ENCODE measurements around the gene PKIG. TPM values are rescaled to one million over a fixed set of nuclear protein-coding genes. Genes with fewer than 3 reads are reported as not detected.

PKIG gene
- total and polyA plus RNA-seq, 10 of the 15 experiments (the other 5 are each of a cell fraction or from before 2014, with no cell fraction given), result 5.7 to 82.3 (median 39.7) TPM

DNA sequence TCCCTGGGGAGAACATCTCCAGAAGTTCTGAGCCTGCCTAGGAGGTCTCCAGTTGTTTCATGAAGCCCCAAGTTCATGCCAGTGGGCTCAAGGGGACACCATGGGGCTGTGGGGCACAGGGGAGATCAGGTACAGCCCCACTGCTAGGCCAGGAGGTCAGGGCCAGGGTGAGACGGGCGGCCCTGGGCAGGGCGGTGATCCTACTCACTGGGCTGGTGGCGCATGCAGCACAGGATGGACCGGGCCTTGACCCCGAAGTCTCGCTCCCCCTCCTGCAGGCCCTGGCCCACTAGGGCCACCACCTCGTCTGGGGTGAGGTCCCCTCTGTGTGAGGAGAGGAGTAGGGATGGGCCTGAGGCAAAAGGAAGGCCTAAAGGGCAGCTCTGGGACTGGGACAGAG lies 43.0 kb downstream of the PKIG start:
- Histone ChIP-seq H3K4me1 (ENCODE audit: control insufficient read depth, insufficient read depth, low read length) (no peaks in the 10 kb centered on the region), H3K4me3 (no peak overlapping the region), H2AFZ (ENCODE audit: control insufficient read depth, low read depth, low read length) (no peak overlapping the region), H3K27me3 (replicated peaks in 1 of 2; ENCODE audit: control insufficient read depth in 2 of 2, insufficient read depth in 2 of 2, low read length in 1 of 2) (no peaks in the 10 kb centered on the region), H3K79me2 (ENCODE audit: control insufficient read depth, insufficient read depth, low read length) (no peaks in the 10 kb centered on the region), H4K20me1 (ENCODE audit: control insufficient read depth, insufficient read depth) (no peaks in the 10 kb centered on the region), H3K9me3 (replicated peaks; ENCODE audit: control insufficient read depth, insufficient read depth, low read length) (no peaks in the 10 kb centered on the region; the same call in 1 of the 3 replicates), H3K9ac (ENCODE audit: control insufficient read depth, insufficient read depth, low read length) (no peak overlapping the region), H3K36me3 (ENCODE audit: control insufficient read depth in 2 of 2, insufficient read depth in 2 of 2, low read length in 1 of 2) (peaks cover 28 to 37% of the 10 kb centered on the region in 2 experiments), H3K27ac (ENCODE audit: control insufficient read depth, insufficient read depth) (no peak overlapping the region), H3K4me2 (ENCODE audit: control insufficient read depth, insufficient read depth) (no peak overlapping the region)
- no TSS peak for BruUV-seq (replicated peaks)
- ATAC-seq (no peak), FAIRE-seq (no peak), DNase-seq (ENCODE audit: low read depth, low spot score) (no peak)
- SMC1A ChIA-PET (ENCODE audit: uncharacterized antibody, unreplicated experiment), result no interaction called here
- POLR2A ChIA-PET, result no interaction called here
- RAD21 ChIA-PET (ENCODE audit: unreplicated experiment), result no interaction called here
- TF ChIP-seq USF2 (IDR thresholded peaks at IDR 0.05; ENCODE audit: borderline replicate concordance, low read depth, low read length) (no peak), CHD1 (IDR thresholded peaks at IDR 0.05; ENCODE audit: low read depth, low read length) (no peak), SIX5 (IDR thresholded peaks at IDR 0.05; ENCODE audit: low read depth, low read length, severe bottlenecking) (no peak), TARDBP (IDR thresholded peaks at IDR 0.05; ENCODE audit: borderline replicate concordance) (no peak), ZNF217 (IDR thresholded peaks at IDR 0.05) (no peak), YBX1 (IDR thresholded peaks at IDR 0.05) (no peak), ZSCAN29 (IDR thresholded peaks at IDR 0.05) (no peak), PML (IDR thresholded peaks at IDR 0.05; ENCODE audit: low read length) (no peak), PAX8 (IDR thresholded peaks at IDR 0.05) (no peak), BHLHE40 (IDR thresholded peaks at IDR 0.05; ENCODE audit: borderline replicate concordance in 1 of 2, low read depth in 2 of 2, low read length in 1 of 2) (no peak), MTA2 (IDR thresholded peaks at IDR 0.05; ENCODE audit: low read depth) (no peak)
- TF ChIP-seq, protein P1, sequence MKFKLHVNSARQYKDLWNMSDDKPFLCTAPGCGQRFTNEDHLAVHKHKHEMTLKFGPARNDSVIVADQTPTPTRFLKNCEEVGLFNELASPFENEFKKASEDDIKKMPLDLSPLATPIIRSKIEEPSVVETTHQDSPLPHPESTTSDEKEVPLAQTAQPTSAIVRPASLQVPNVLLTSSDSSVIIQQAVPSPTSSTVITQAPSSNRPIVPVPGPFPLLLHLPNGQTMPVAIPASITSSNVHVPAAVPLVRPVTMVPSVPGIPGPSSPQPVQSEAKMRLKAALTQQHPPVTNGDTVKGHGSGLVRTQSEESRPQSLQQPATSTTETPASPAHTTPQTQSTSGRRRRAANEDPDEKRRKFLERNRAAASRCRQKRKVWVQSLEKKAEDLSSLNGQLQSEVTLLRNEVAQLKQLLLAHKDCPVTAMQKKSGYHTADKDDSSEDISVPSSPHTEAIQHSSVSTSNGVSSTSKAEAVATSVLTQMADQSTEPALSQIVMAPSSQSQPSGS (IDR thresholded peaks at IDR 0.05; ENCODE audit: low read length), result no peak
- TF ChIP-seq, protein P2, sequence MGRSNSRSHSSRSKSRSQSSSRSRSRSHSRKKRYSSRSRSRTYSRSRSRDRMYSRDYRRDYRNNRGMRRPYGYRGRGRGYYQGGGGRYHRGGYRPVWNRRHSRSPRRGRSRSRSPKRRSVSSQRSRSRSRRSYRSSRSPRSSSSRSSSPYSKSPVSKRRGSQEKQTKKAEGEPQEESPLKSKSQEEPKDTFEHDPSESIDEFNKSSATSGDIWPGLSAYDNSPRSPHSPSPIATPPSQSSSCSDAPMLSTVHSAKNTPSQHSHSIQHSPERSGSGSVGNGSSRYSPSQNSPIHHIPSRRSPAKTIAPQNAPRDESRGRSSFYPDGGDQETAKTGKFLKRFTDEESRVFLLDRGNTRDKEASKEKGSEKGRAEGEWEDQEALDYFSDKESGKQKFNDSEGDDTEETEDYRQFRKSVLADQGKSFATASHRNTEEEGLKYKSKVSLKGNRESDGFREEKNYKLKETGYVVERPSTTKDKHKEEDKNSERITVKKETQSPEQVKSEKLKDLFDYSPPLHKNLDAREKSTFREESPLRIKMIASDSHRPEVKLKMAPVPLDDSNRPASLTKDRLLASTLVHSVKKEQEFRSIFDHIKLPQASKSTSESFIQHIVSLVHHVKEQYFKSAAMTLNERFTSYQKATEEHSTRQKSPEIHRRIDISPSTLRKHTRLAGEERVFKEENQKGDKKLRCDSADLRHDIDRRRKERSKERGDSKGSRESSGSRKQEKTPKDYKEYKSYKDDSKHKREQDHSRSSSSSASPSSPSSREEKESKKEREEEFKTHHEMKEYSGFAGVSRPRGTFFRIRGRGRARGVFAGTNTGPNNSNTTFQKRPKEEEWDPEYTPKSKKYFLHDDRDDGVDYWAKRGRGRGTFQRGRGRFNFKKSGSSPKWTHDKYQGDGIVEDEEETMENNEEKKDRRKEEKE (IDR thresholded peaks at IDR 0.05), result no peak
- in situ Hi-C loops (cut with MboI), result no loop called here
- CTCF ChIA-PET, result interaction anchor here (3.3 kb wide), 1 partner anchor 58 kb away, joined by 13 read pairs; no protein-coding TSS in a partner anchor
- 95% methylated on average over 8 of the region's 8 CpGs for WGBS (ENCODE audit: insufficient coverage, insufficient replicate concordance, low lambda C conversion rate, missing lambda C conversion rate)
- intact Hi-C loops (cut with micrococcal nuclease; ENCODE audit: unreplicated experiment), result no loop called here
